ENCODE measurements around the gene AGTR1.

DNA sequence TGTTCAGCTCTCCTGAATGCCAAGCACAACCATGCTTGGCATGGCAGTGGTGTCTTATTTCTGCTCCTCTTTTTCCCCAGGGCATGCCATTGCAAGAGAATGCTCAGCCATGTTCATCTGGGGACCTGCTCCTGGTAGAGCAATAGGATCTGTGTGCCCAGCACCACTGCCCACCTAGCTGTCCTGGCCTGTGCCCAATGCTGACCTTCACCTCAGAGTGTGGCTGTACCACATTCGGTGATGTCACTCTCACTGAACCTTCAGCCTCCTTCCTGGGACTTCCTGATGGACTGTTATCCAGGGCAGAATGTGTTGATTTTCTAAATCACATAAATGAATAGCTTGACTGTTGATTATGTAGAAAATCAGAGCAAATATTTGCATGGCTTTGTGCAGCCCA is 42.0 kb downstream of the AGTR1 start:
- no peak for TF ChIP-seq ZSCAN12 (CRISPR knock-in tag; IDR thresholded peaks at IDR 0.05)
- TF ChIP-seq, protein P1, sequence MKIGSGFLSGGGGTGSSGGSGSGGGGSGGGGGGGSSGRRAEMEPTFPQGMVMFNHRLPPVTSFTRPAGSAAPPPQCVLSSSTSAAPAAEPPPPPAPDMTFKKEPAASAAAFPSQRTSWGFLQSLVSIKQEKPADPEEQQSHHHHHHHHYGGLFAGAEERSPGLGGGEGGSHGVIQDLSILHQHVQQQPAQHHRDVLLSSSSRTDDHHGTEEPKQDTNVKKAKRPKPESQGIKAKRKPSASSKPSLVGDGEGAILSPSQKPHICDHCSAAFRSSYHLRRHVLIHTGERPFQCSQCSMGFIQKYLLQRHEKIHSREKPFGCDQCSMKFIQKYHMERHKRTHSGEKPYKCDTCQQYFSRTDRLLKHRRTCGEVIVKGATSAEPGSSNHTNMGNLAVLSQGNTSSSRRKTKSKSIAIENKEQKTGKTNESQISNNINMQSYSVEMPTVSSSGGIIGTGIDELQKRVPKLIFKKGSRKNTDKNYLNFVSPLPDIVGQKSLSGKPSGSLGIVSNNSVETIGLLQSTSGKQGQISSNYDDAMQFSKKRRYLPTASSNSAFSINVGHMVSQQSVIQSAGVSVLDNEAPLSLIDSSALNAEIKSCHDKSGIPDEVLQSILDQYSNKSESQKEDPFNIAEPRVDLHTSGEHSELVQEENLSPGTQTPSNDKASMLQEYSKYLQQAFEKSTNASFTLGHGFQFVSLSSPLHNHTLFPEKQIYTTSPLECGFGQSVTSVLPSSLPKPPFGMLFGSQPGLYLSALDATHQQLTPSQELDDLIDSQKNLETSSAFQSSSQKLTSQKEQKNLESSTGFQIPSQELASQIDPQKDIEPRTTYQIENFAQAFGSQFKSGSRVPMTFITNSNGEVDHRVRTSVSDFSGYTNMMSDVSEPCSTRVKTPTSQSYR (CRISPR knock-in tag; IDR thresholded peaks at IDR 0.05; ENCODE audit: borderline replicate concordance) = no peak
- no peak for TF ChIP-seq ELF1 (CRISPR knock-in tag; IDR thresholded peaks at IDR 0.05)
- no peak for TF ChIP-seq ZKSCAN1 (IDR thresholded peaks at IDR 0.05; ENCODE audit: low read length)
- no peak for TF ChIP-seq SP1 (IDR thresholded peaks at IDR 0.05)
- TF ChIP-seq SP1 (CRISPR knock-in tag; IDR thresholded peaks at IDR 0.05) = no peak
- no peak for TF ChIP-seq HNF4A (CRISPR knock-in tag; IDR thresholded peaks at IDR 0.05)
- TF ChIP-seq ZNF260 (CRISPR knock-in tag; IDR thresholded peaks at IDR 0.05; ENCODE audit: borderline replicate concordance, low read depth) = no peak
- no peak for TF ChIP-seq ZC3H4 (CRISPR knock-in tag; IDR thresholded peaks at IDR 0.05; ENCODE audit: borderline replicate concordance)
- no peak for TF ChIP-seq ELF4 (CRISPR knock-in tag; IDR thresholded peaks at IDR 0.05; ENCODE audit: borderline replicate concordance)
- no peak for TF ChIP-seq SIN3A (IDR thresholded peaks at IDR 0.05; ENCODE audit: borderline replicate concordance, low read depth, low read length)
- no peak for TF ChIP-seq ASH2L (IDR thresholded peaks at IDR 0.05; ENCODE audit: insufficient read length, low read depth, low read length)
